Measurements from ENCODE around the gene HS3ST4. TPM values are rescaled to one million over a fixed set of nuclear protein-coding genes. Genes with fewer than 3 reads are reported as not detected.

Gene HS3ST4
- total RNA-seq, 1 experiment from 2014 or later: not detected

- BruUV-seq (replicated peaks): no TSS peak
- no peak for DNase-seq (ENCODE audit: low read depth, low spot score)
- no peak overlapping the region for H3K4me2 ChIP-seq (ENCODE audit: low read length)
- H3K79me2 ChIP-seq (ENCODE audit: insufficient read depth, low read length): no peaks in the 10 kb centered on the region
- ChIA-PET POLR2A (no interaction called here), CTCF (no interaction called here), RAD21 (ENCODE audit: low non-redundant PET in 1 of 2, low total read pairs in 2 of 2, uncharacterized antibody in 2 of 2, unreplicated experiment in 2 of 2) (no interaction called here)
- no peak for ATAC-seq
- intact Hi-C loops (cut with micrococcal nuclease): no loop called here
- no peaks in the 10 kb centered on the region for H3K36me3 ChIP-seq (ENCODE audit: control insufficient read depth in 1 of 2, insufficient read depth in 2 of 2, low read length in 2 of 2)
- H3K4me1 ChIP-seq (ENCODE audit: control insufficient read depth in 1 of 2, insufficient read depth in 2 of 2, low read length in 2 of 2): no peaks in the 10 kb centered on the region
- no peak overlapping the region for H3K27ac ChIP-seq (ENCODE audit: low read depth, low read length)
- no peak overlapping the region for H3K9ac ChIP-seq (ENCODE audit: low read length)
- no peaks in the 10 kb centered on the region for H3K27me3 ChIP-seq (ENCODE audit: insufficient read depth, low read length)
- H3K4me3 ChIP-seq (replicated peaks in 1 of 2; ENCODE audit: low read depth in 1 of 2, low read length in 2 of 2): no peak overlapping the region
- no peaks in the 10 kb centered on the region for H3K9me2 ChIP-seq (ENCODE audit: insufficient read depth)
- peaks cover 7 to 30% of the 10 kb centered on the region in 2 experiments; a peak in 3 of 4 replicates for H3K9me3 ChIP-seq (ENCODE audit: control insufficient read depth in 1 of 2, insufficient read depth in 1 of 2, low read depth in 1 of 2, low read length in 2 of 2)
- no peaks in the 10 kb centered on the region for H4K20me1 ChIP-seq (ENCODE audit: insufficient read depth)
- TF ChIP-seq ZFX (IDR thresholded peaks at IDR 0.05) (no peak), SRF (IDR thresholded peaks at IDR 0.05; ENCODE audit: low read depth) (no peak), EGR1 (IDR thresholded peaks at IDR 0.05; ENCODE audit: low read depth) (no peak), FOSL1 (IDR thresholded peaks at IDR 0.05; ENCODE audit: low read depth) (no peak)
- no peak overlapping the region for H2AFZ ChIP-seq (ENCODE audit: low read depth, low read length, poor library complexity, severe bottlenecking)
Measured at GRCh38 chr16:26139091-26139490, 447.3 kb downstream of the HS3ST4 start.

- peaks cover 7 to 36% of the 10 kb centered on the region in 2 experiments; a peak in 3 of 4 replicates for H3K9me3 ChIP-seq (ENCODE audit: control insufficient read depth in 1 of 2, insufficient read depth in 1 of 2, low read depth in 1 of 2, low read length in 2 of 2)
- CTCF ChIA-PET: no interaction called here
Measured at GRCh38 chr16:26139884-26140283, 448.1 kb downstream of the HS3ST4 start.

More at GRCh38 chr16:26139884-26140283, 448.1 kb downstream of the HS3ST4 start:
- BruUV-seq (replicated peaks): no TSS peak
- POLR2A ChIA-PET: no interaction called here
- Histone ChIP-seq H3K79me2 (ENCODE audit: insufficient read depth, low read length) (no peaks in the 10 kb centered on the region), H3K4me1 (ENCODE audit: control insufficient read depth in 1 of 2, insufficient read depth in 2 of 2, low read length in 2 of 2) (no peaks in the 10 kb centered on the region), H3K4me2 (ENCODE audit: low read length) (no peak overlapping the region), H3K36me3 (ENCODE audit: control insufficient read depth in 1 of 2, insufficient read depth in 2 of 2, low read length in 2 of 2) (no peaks in the 10 kb centered on the region), H3K4me3 (replicated peaks in 1 of 2; ENCODE audit: low read depth in 1 of 2, low read length in 2 of 2) (no peak overlapping the region), H2AFZ (ENCODE audit: low read depth, low read length, poor library complexity, severe bottlenecking) (no peak overlapping the region), H3K27me3 (ENCODE audit: insufficient read depth, low read length) (no peaks in the 10 kb centered on the region), H3K27ac (ENCODE audit: low read depth, low read length) (no peak overlapping the region), H3K9ac (ENCODE audit: low read length) (no peak overlapping the region), H3K9me2 (ENCODE audit: insufficient read depth) (no peaks in the 10 kb centered on the region), H4K20me1 (ENCODE audit: insufficient read depth) (no peaks in the 10 kb centered on the region)
- RAD21 ChIA-PET (ENCODE audit: low non-redundant PET in 1 of 2, low total read pairs in 2 of 2, uncharacterized antibody in 2 of 2, unreplicated experiment in 2 of 2): no interaction called here
- no peak for ATAC-seq
- intact Hi-C loops (cut with micrococcal nuclease): no loop called here
- no peak for DNase-seq (ENCODE audit: low read depth, low spot score)
- no peak for TF ChIP-seq YY1 (IDR thresholded peaks at IDR 0.05; ENCODE audit: extremely low read depth, insufficient replicate concordance, low read depth, low read length)
- TF ChIP-seq CTCF (IDR thresholded peaks at IDR 0.05 in 2 of 3, conservative IDR thresholded peaks at IDR 0.05 in 1 of 3; ENCODE audit: borderline replicate concordance in 1 of 3, insufficient read depth in 1 of 3, low read depth in 2 of 3, low read length in 2 of 3): no peak

All from HCT116 (cell line).